HepG2 (cell line): ENCODE measurements around the gene C1S. TPM values are rescaled to one million over a fixed set of nuclear protein-coding genes. Genes with fewer than 3 reads are reported as not detected.

ENCODE experiments used
- ATAC-seq: fragments of 200-7000 bp; cut with Tn5 transposase; 3 replicates; pipeline ENCODE4 v1.9.1; 2020; ENCODE audit warnings: mild to moderate bottlenecking, moderate library complexity
- BruUV-seq: library from RNA; stranded (reverse); fragments of 400-500 nt; replicated peaks from 2 replicates; lab custom pipeline; 2021; lab: Mats Ljungman, UMichigan
- CTCF ChIA-PET: fragments of 300-600 bp; formaldehyde crosslinking; extraction: SDS; loops from one replicate; lab custom pipeline; 2021; ENCODE audit warnings: low total read pairs, inconsistent platforms, low intra/inter-chr PET ratio; lab: Yijun Ruan, JAX
- POLR2A ChIA-PET: fragments of 350-600 bp; sonication (Branson Sonifier 250); formaldehyde crosslinking; loops from one replicate; lab custom pipeline; 2020; ENCODE audit warnings: antibody characterized with exemption, inconsistent platforms; lab: Yijun Ruan, JAX
- DNase-seq: peaks from one replicate; pipeline ENCODE4 v3.0.0-alpha.2; 2015; ENCODE audit warnings: low spot score
- FAIRE-seq: peaks from 3 replicates; lab custom pipeline; 2011; peaks lifted over from hg19 to GRCh38; lab: Jason Lieb, UNC
- H2AFZ ChIP-seq: one replicate; pipeline ENCODE4 v1.6.1; 2011; ENCODE audit warnings: low read length, inconsistent platforms
- H3K27ac ChIP-seq: fragments of 300-600 bp; 3 replicates; pipeline ENCODE4 v1.8.0; 2011; ENCODE audit warnings: mixed run types, mild to moderate bottlenecking, mixed read lengths, low read length, inconsistent platforms; ENCODE audit not compliant: insufficient read depth; ENCODE audit errors: extremely low read length
- H3K27me3 ChIP-seq, 2 experiments: fragments of 200-600 bp in 1 of 2; 2 replicates in 1 of 2; 3 replicates in 1 of 2; pipeline versions ENCODE4 v1.6.0 to v1.8.0; 2011; ENCODE audit warnings: low read length in 2 of 2, mild to moderate bottlenecking in 2 of 2, moderate library complexity in 2 of 2, inconsistent platforms in 1 of 2; ENCODE audit not compliant: insufficient read depth in 2 of 2, control insufficient read depth in 1 of 2
- H3K36me3 ChIP-seq, 2 experiments: fragments of 200-600 bp in 1 of 2; replicated peaks in 1 of 2; 2 replicates in 1 of 2; 3 replicates in 1 of 2; pipeline versions ENCODE4 v1.5.1 to v1.8.0; 2011; ENCODE audit warnings: low read length in 2 of 2, inconsistent platforms in 1 of 2; ENCODE audit not compliant: insufficient read depth in 2 of 2, control insufficient read depth in 1 of 2
- H3K4me1 ChIP-seq: 2 replicates; pipeline ENCODE4 v1.5.1; 2012; ENCODE audit warnings: low read length, inconsistent platforms; ENCODE audit not compliant: insufficient read depth
- H3K4me2 ChIP-seq: 2 replicates; pipeline ENCODE4 v1.6.0; 2011; ENCODE audit warnings: low read depth, low read length, inconsistent platforms
- H3K4me3 ChIP-seq, 3 experiments: fragments of 200-600 bp in 1 of 3; sonication (generic), shearing (Covaris generic) in 1 of 3; replicated peaks in 1 of 3; 2 replicates each; pipeline ENCODE4 v1.5.1; 2011 to 2016; ENCODE audit warnings: low read length in 3 of 3, inconsistent platforms in 2 of 3, low read depth in 2 of 3, mild to moderate bottlenecking in 2 of 3, control low read depth in 1 of 3, mixed read lengths in 1 of 3; ENCODE audit not compliant: insufficient read depth in 1 of 3
- H3K79me2 ChIP-seq: one replicate; pipeline ENCODE4 v1.6.1; 2011; ENCODE audit warnings: low read length, inconsistent platforms; ENCODE audit not compliant: insufficient read depth
- H3K9ac ChIP-seq: 2 replicates; pipeline ENCODE4 v1.6.0; 2011; ENCODE audit warnings: mild to moderate bottlenecking, low read depth, low read length, inconsistent platforms; ENCODE audit not compliant: insufficient read depth
- H3K9me3 ChIP-seq: 2 replicates; pipeline ENCODE4 v1.5.1; 2012; ENCODE audit warnings: mild to moderate bottlenecking, low read length
- H4K20me1 ChIP-seq: 2 replicates; pipeline ENCODE4 v1.6.0; 2011; ENCODE audit warnings: inconsistent platforms, mild to moderate bottlenecking, low read length, moderate library complexity; ENCODE audit not compliant: insufficient read depth
- AKNA ChIP-seq: sonication (generic); formaldehyde crosslinking; IDR thresholded peaks from 2 replicates; pipeline ENCODE4 v1.4.0; 2020; ENCODE audit warnings: missing genetic modification reagents, borderline replicate concordance
- ATM ChIP-seq: fragments of 450-650 bp; IDR thresholded peaks from 2 replicates; pipeline ENCODE4 v1.7.1; 2017; ENCODE audit warnings: mild to moderate bottlenecking, borderline replicate concordance
- FOSL2 ChIP-seq: sonication (generic); formaldehyde crosslinking; IDR thresholded peaks from 2 replicates; pipeline ENCODE4 v1.4.0; 2020; ENCODE audit warnings: missing genetic modification reagents
- THYN1 ChIP-seq: sonication (generic); formaldehyde crosslinking; IDR thresholded peaks from 2 replicates; pipeline ENCODE4 v1.8.1; 2023; ENCODE audit warnings: low read depth, mild to moderate bottlenecking, moderate library complexity, missing genetic modification reagents, borderline replicate concordance
- ZFP1 ChIP-seq: IDR thresholded peaks from 2 replicates; pipeline ENCODE4 v1.6.1; 2016
- ZHX2 ChIP-seq, 2 experiments: sonication (generic) in 1 of 2; formaldehyde crosslinking in 1 of 2; IDR thresholded peaks; 2 replicates each; pipeline versions ENCODE4 v1.6.1 to v1.9.0; 2014 to 2022; ENCODE audit warnings: antibody characterized with exemption in 1 of 2, borderline replicate concordance in 1 of 2, inconsistent platforms in 1 of 2, low read depth in 1 of 2, missing genetic modification reagents in 1 of 2
- ZNF331 ChIP-seq: sonication (generic); formaldehyde crosslinking; IDR thresholded peaks from 2 replicates; pipeline ENCODE4 v1.4.0; 2020; ENCODE audit warnings: missing genetic modification reagents
- ZNF543 ChIP-seq: sonication (generic); formaldehyde crosslinking; IDR thresholded peaks from 2 replicates; pipeline ENCODE4 v1.4.0; 2020; ENCODE audit warnings: mild to moderate bottlenecking, missing genetic modification reagents
- ZNF784 ChIP-seq: sonication (generic); formaldehyde crosslinking; IDR thresholded peaks from 2 replicates; pipeline ENCODE4 v1.5.1; 2020; ENCODE audit warnings: missing genetic modification reagents, mild to moderate bottlenecking, borderline replicate concordance
- WGBS: methylation state at CpG from one replicate; pipeline ENCODE4 v1.1.6; 2017; ENCODE audit warnings: low lambda C conversion rate; 5-methylcytosine and 5-hydroxymethylcytosine counted together
- in situ Hi-C: cut with HindIII; loops from 2 replicates; pipeline ENCODE4 v1.10.0; 2017; ENCODE audit warnings: low pct_unique_long_range_greater_than_20kb; ENCODE audit not compliant: extremely low pct_ligation_motif_present
- intact Hi-C: fragments of 100-400 bp; cut with micrococcal nuclease; formaldehyde crosslinking; loops from one replicate; pipeline ENCODE4 v1.10.0; 2022; ENCODE audit not compliant: unreplicated experiment
- polyA plus RNA-seq, 8 experiments: library from polyadenylated mRNA; depleted of rRNA in 3 of 8; stranded (reverse) in 7 of 8; unstranded in 1 of 8; fragments of >200 nt; fragmentation: Illumina TruSeq in 4 of 8; extraction: Trizol in 4 of 8; gene quantifications; 2 replicates each; pipeline versions ENCODE4 v1.2.1 to v1.2.3, GENCODE V29; 2011 to 2016; ENCODE audit warnings: low read depth in 4 of 8, missing spikeins in 1 of 8, mixed read lengths in 1 of 8; ENCODE audit not compliant: insufficient read depth in 1 of 8
- total RNA-seq, 5 experiments: library from RNA; depleted of rRNA; stranded (reverse); fragments of >200 nt; fragmentation: Illumina TruSeq; extraction: Trizol; gene quantifications; 2 replicates each; pipeline ENCODE4 v1.2.3, GENCODE V29; 2016; ENCODE audit warnings: low read depth in 1 of 5

The C1S gene
- total and polyA plus RNA-seq, 2 of the 13 experiments (the other 11 are each of a cell fraction or from before 2014, with no cell fraction given), result 14.5 to 18.2 TPM

- TF ChIP-seq AKNA (CRISPR knock-in tag) (no peak), ZFP1 (CRISPR knock-in tag) (no peak), ZNF784 (no peak), ZNF331 (no peak), FOSL2 (CRISPR knock-in tag) (no peak), ZNF543 (CRISPR knock-in tag) (no peak), ATM (no peak), THYN1 (no peak)
Observed at GRCh38 chr12:7073946-7074345, 13.4 kb downstream of the C1S start (continued).

- no TSS peak for BruUV-seq
- Histone ChIP-seq H3K4me1 (peaks cover 34% of the 10 kb centered on the region), H3K4me2 (no peak overlapping the region), H2AFZ (no peak overlapping the region), H3K36me3 (no peaks in the 10 kb centered on the region), H3K9me3 (no peaks in the 10 kb centered on the region), H3K27me3 (no peaks in the 10 kb centered on the region), H3K27ac (no peak overlapping the region), H3K79me2 (no peaks in the 10 kb centered on the region), H3K9ac (no peak overlapping the region), H3K4me3 (no peak overlapping the region), H4K20me1 (no peaks in the 10 kb centered on the region)
- ATAC-seq (no peak), DNase-seq (no peak), FAIRE-seq (no peak)
- WGBS, result 78% methylated on average over 3 of the region's 3 CpGs
- intact Hi-C loops (no loop called here), in situ Hi-C loops (no loop called here)
- POLR2A ChIA-PET, result no interaction called here
- CTCF ChIA-PET, result no interaction called here
- TF ChIP-seq ZHX2 (IDR thresholded peaks at IDR 0.05; ENCODE audit: low read depth) (no peak), ZHX2 (CRISPR knock-in tag; IDR thresholded peaks at IDR 0.05; ENCODE audit: borderline replicate concordance) (no peak)
Observed at GRCh38 chr12:7075518-7075917, 15.0 kb downstream of the C1S start.
